Fibroblast of villous mesenchyme (primary cell): ENCODE results near the gene L3MBTL4. TPM values are rescaled to one million over a fixed set of nuclear protein-coding genes. Genes with fewer than 3 reads are reported as not detected.
"Not testable (repeated sequence)": the region's sequence is repeated elsewhere in the genome, so short reads cannot be mapped to it uniquely, and the experiment has no call there.

ENCODE experiments used
- DNase-seq: peaks from one replicate; pipeline ENCODE4 v3.0.0-alpha.2; 2010; ENCODE audit warnings: low read depth
- H3K4me3 ChIP-seq: 2 replicates; pipeline ENCODE4 v1.5.1; 2011; ENCODE audit warnings: low read depth, mild to moderate bottlenecking, low read length
- CTCF ChIP-seq: IDR thresholded peaks from 2 replicates; pipeline ENCODE4 v1.5.1; 2012; ENCODE audit warnings: low read depth, mild to moderate bottlenecking, low read length; ENCODE audit not compliant: insufficient read depth
- total RNA-seq: library from RNA; depleted of rRNA; stranded (reverse); fragments of >200 nt; gene quantifications from 2 replicates; pipeline ENCODE4 v1.2.3, GENCODE V29; 2012

Gene L3MBTL4
- total RNA-seq, 1 donor: not detected

DNA sequence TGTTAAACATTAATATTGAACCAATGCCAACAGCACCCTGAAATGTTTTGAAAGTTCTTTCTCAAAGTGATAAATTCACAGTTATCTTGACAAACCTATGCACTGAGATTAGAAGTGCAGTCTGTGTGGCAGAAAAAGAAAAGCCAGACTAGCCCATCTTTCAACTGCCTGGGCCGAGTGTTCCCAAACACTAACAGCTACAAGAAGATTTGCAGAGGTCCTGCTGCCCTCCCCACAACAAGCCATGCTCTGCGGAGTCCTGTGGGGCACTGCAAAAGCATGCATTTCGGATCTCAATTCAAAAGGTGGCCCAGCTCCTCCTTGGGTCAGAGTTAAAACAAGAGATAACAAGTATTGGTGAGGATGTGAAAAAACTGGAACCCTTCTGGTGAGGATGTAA, 311.0 kb downstream of the L3MBTL4 start:
- no peak for DNase-seq
- TF ChIP-seq CTCF: no peak
- H3K4me3 ChIP-seq: no peak overlapping the region

GRCh38 chr18:6096730-6097129, 318.0 kb downstream of the L3MBTL4 start:
- H3K4me3 ChIP-seq: no peak overlapping the region
- DNase-seq: no peak
- TF ChIP-seq CTCF: no peak

- no peak for DNase-seq
- no peak overlapping the region for H3K4me3 ChIP-seq
- TF ChIP-seq CTCF: no peak
These were observed 326.3 kb downstream of the L3MBTL4 start for GRCh38 chr18:6088432-6088831.

- no peak overlapping the region for H3K4me3 ChIP-seq
- no peak for DNase-seq
- no peak for TF ChIP-seq CTCF
These were observed 328.0 kb downstream of the L3MBTL4 start for GRCh38 chr18:6086731-6087130.

DNA sequence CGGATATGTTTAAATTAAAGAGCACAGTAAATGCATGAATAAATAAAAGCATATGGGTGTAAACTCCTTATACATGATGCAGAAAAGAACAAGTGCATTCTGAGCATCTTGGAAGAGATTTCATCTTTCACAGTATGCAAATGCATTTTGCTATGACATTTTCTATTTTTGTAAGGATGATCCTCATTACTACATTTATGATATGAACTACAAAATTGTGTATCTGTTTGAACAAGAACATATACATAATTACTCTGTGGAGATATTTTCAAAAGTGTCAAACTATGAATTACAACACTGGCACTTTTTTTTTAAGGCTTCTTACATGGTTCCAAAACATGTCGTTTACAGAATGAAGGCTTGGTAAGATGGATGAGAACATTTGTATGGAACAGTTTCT, 335.3 kb downstream of the L3MBTL4 start:
- DNase-seq: no peak
- no peak for TF ChIP-seq CTCF
- no peak overlapping the region for H3K4me3 ChIP-seq

DNA sequence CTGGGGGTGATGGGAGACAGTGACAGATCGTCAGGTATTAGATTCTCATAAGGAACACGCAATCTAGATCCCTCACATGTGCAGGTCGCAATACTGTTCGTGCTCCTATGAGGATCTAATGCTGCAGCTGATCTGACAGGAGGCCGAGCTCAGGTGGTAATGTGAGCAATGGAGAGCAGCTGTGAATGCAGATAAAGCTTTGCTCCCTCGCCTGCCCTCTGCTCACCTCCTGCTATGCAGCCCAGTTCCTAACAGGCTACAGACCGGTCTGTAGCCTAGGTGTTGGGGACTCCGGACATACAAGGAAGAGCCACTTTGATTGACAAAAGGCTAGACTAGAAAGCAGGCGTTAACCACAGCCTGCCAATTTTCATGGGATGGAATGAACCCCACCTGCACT, 335.8 kb downstream of the L3MBTL4 start:
- no peak for TF ChIP-seq CTCF
- DNase-seq: no peak
- H3K4me3 ChIP-seq: no peak overlapping the region

DNA sequence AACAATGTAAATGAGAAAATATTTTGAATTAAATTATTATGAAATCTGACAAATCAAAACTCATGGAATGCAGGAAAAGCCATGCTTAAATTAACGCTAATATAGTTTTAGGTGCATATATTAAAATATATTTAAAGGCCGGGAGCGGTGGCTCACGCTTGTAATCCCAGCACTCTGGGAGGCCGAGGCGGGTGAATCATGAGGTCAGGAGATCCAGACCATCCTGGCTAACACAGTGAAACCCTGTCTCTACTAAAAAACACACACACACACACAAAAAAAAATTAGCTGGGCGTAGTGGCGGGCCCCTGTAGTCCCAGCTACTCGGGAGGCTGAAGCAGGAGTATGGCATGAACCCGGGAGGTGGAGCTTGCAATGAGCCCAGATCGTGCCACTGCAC, 342.3 kb downstream of the L3MBTL4 start:
- H3K4me3 ChIP-seq, DNase-seq: not testable (repeated sequence)
